Testis (tissue), 3 donors: ENCODE measurements around the gene ARHGAP26. TPM values are rescaled to one million over a fixed set of nuclear protein-coding genes. Genes with fewer than 3 reads are reported as not detected.

Experiments used
- DNase-seq: peaks from one replicate; pipeline ENCODE4 v3.0.0-alpha.2; 2019
- H3K27ac ChIP-seq, 2 donors: fragments of 200-600 bp; sonication (generic); one replicate each; pipeline ENCODE4 v1.5.1; 2019
- H3K27me3 ChIP-seq: fragments of 200-600 bp; sonication (generic); one replicate; pipeline ENCODE4 v1.5.1; 2019
- H3K36me3 ChIP-seq: fragments of 200-600 bp; sonication (generic); one replicate; pipeline ENCODE4 v1.5.1; 2017; ENCODE audit warnings: low read depth; ENCODE audit errors: missing control alignments
- H3K4me1 ChIP-seq: fragments of 200-600 bp; sonication (generic); one replicate; pipeline ENCODE4 v1.5.1; 2019
- H3K4me3 ChIP-seq, 2 donors: fragments of 200-600 bp; sonication (generic); one replicate each; pipeline ENCODE4 v1.5.1; 2017 to 2019
- H3K9me3 ChIP-seq: fragments of 200-600 bp; sonication (generic); one replicate; pipeline ENCODE4 v1.5.1; 2017
- POLR2A ChIP-seq: fragments of 450-650 bp; IDR thresholded peaks from one replicate; pipeline ENCODE4 v1.6.1; 2017; ENCODE audit warnings: antibody characterized with exemption, mild to moderate bottlenecking, moderate library complexity
- WGBS, 2 donors: methylation state at CpG; one replicate each; pipeline ENCODE4 v1.1.5; 2018; 5-methylcytosine and 5-hydroxymethylcytosine counted together
- intact Hi-C: fragments of 100-400 bp; cut with DNase I; formaldehyde crosslinking; loops from one replicate; pipeline ENCODE4 v1.15.1; 2023; ENCODE audit warnings: low total_unique reads
- polyA plus RNA-seq: library from polyadenylated mRNA; stranded (reverse); fragments of 350-450 nt; fragmentation: Illumina TruSeq; extraction: RNeasy Lipid Tissue Mini Kit (QIAGEN cat#74804); gene quantifications from one replicate; pipeline ENCODE4 v1.2.3, GENCODE V29; 2014; ENCODE audit warnings: low read depth, low replicate concordance; ENCODE audit not compliant: insufficient read depth
- total RNA-seq, 2 donors: library from RNA; depleted of rRNA; stranded (reverse); fragments of >200 nt; gene quantifications; one replicate each; pipeline ENCODE4 v1.2.3, GENCODE V29; 2016
- TF ChIP-seq, protein P1 (sequence below), 3 experiments: fragments of 450-650 bp in 2 of 3; fragments of 200-600 bp in 1 of 3; sonication (generic) in 1 of 3; IDR thresholded peaks; one replicate each; pipeline ENCODE4 v1.5.1; 2016 to 2019; ENCODE audit warnings: antibody characterized with exemption in 3 of 3, mild to moderate bottlenecking in 2 of 3, moderate library complexity in 1 of 3

Gene ARHGAP26
- total and polyA plus RNA-seq, 3 donors from 2014 or later = 33.8 to 98.7 (median 95.7) TPM

DNA sequence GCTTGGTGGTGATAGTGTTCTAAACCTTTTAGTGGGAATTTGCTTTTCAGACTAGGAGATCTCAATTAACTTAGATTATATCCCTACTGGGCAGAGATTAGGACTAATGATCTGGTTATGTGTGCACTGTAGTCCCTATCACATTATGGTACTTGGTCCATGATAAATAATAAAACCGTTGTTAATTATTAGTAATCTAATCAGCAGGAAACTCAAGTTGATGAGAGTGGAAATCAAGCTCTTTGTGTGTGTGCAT is 262.3 kb downstream of the ARHGAP26 start:
- Histone ChIP-seq H3K27ac (no peak overlapping the region), H3K27me3 (no peaks in the 10 kb centered on the region), H3K9me3 (no peaks in the 10 kb centered on the region), H3K4me3 (no peak overlapping the region), H3K4me1 (no peaks in the 10 kb centered on the region), H3K36me3 (no peaks in the 10 kb centered on the region)
- TF ChIP-seq, protein P1, sequence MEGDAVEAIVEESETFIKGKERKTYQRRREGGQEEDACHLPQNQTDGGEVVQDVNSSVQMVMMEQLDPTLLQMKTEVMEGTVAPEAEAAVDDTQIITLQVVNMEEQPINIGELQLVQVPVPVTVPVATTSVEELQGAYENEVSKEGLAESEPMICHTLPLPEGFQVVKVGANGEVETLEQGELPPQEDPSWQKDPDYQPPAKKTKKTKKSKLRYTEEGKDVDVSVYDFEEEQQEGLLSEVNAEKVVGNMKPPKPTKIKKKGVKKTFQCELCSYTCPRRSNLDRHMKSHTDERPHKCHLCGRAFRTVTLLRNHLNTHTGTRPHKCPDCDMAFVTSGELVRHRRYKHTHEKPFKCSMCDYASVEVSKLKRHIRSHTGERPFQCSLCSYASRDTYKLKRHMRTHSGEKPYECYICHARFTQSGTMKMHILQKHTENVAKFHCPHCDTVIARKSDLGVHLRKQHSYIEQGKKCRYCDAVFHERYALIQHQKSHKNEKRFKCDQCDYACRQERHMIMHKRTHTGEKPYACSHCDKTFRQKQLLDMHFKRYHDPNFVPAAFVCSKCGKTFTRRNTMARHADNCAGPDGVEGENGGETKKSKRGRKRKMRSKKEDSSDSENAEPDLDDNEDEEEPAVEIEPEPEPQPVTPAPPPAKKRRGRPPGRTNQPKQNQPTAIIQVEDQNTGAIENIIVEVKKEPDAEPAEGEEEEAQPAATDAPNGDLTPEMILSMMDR (IDR thresholded peaks at IDR 0.05) = no peak
- no peak for TF ChIP-seq POLR2A
- no peak for DNase-seq
- 54 to 73% methylated on average over 1 of the region's 1 CpG for WGBS, 2 donors
- intact Hi-C loops = no loop called here

DNA sequence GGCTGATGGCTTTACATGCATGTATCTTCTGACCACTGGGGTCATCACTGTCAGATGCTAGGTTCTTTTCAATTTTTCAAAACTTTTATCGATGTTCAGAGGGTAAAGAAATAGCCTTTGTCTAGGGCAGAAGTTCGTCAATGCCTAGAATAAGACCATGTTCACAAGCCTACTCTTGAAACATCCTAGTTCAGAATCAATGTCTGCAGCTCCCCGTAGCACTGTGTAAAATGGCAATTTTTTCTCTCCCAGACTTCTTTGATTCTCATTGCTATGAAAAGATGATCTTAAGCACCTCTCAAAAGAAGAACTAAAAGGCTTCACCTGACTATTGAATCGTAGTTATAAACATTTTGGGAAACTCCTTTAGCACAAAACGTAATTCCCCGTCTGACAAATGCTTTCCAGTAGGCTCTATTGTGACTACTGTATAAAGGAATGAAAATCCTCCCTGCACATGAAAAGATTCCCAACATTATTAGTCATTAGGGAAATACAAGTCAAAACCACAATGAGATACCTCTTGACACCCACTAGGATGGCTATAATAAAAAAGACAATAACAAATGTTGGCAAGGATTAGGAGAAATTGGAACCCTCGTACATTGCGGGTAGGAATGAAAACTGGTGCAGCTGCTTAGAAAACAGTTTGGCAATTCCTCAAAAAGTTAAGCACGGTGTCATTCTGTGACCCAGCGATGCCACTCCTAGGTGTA is 263.5 kb downstream of the ARHGAP26 start:
- Histone ChIP-seq H3K9me3 (no peaks in the 10 kb centered on the region), H3K27me3 (no peaks in the 10 kb centered on the region), H3K36me3 (no peaks in the 10 kb centered on the region), H3K27ac (no peak overlapping the region), H3K4me1 (no peaks in the 10 kb centered on the region), H3K4me3 (no peak overlapping the region)
- TF ChIP-seq, protein P1 (IDR thresholded peaks at IDR 0.05) = no peak
- TF ChIP-seq POLR2A = no peak
- 74 to 83% methylated on average over 10 of the region's 10 CpGs for WGBS, 2 donors
- no peak for DNase-seq
- intact Hi-C loops = no loop called here

DNA sequence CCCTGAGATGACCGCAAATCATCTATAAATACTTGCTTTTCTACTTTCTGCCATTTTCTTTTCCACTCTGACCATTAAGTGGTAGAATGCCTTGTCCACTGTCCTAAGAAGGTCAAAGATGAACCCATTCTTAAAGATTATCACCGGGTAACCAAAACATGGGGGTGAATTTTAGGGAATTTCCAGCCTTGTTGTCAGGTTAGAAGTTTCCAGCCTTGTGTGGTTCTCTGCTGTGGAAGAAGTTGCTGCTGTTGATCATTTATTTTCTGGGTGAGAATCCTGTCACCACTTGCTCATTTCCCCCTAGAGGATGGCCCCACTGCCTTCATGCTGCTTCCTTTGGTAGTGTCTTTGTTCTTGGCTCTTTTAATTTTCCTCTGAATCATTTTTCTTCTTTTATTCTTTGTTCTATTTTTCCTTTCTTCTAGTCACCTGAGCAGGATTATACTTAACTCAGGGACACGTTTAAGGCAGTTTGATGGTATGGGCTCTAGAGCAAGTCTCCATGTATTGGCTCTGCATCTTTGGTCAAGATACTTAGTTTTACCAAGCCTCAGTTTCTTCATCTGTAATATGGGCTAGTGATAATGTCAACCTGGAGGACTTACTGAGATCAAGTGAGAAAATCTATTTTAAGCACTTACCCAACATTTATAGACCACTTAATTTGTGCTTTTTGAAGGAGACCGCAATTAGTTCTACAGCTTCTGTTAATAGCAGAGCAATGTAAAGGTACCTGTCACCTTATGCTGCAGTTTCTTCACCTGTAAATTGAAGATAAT is 266.2 kb downstream of the ARHGAP26 start:
- Histone ChIP-seq H3K9me3 (no peaks in the 10 kb centered on the region), H3K4me3 (no peak overlapping the region), H3K27ac (no peak overlapping the region), H3K4me1 (no peaks in the 10 kb centered on the region), H3K36me3 (no peaks in the 10 kb centered on the region), H3K27me3 (no peaks in the 10 kb centered on the region)
- 89 to 97% methylated on average over 4 of the region's 4 CpGs for WGBS, 2 donors
- DNase-seq = no peak
- no peak for TF ChIP-seq POLR2A
- TF ChIP-seq, protein P1 (IDR thresholded peaks at IDR 0.05) = no peak
- intact Hi-C loops = no loop called here

DNA sequence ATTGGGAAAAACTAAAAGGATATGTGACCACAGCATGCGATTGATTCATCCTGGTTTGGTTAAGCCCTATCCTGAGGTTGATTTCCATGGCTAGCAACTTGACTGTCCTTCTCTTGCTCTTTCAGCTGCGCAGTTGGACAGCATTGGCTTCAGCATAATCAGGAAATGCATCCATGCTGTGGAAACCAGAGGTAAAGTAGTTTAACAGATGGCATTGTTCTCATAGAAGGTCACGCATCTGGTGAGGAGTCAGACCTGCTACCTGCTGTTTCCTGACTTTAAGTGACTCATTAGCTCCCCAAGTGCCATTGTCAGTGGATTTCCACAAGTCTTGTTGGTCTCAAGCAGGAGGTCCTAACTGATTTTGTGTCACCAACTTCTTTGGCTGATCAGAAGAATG is 266.9 kb downstream of the ARHGAP26 start:
- no peaks in the 10 kb centered on the region for H3K9me3 ChIP-seq
- H3K27me3 ChIP-seq = no peaks in the 10 kb centered on the region
- no peak for TF ChIP-seq POLR2A
- TF ChIP-seq, protein P1 (IDR thresholded peaks at IDR 0.05) = no peak
- H3K4me1 ChIP-seq = no peaks in the 10 kb centered on the region
- intact Hi-C loops = no loop called here
- DNase-seq = no peak
- no peak overlapping the region for H3K27ac ChIP-seq
- WGBS, 2 donors = 89 to 93% methylated on average over 3 of the region's 3 CpGs
- no peaks in the 10 kb centered on the region for H3K36me3 ChIP-seq
- H3K4me3 ChIP-seq = no peak overlapping the region
